Measurements from ENCODE around the gene CCDC54.

- TF ChIP-seq CTCF (IDR thresholded peaks at IDR 0.05): no peak
- TF ChIP-seq POLR2A (IDR thresholded peaks at IDR 0.05): no peak
These were observed 29.5 kb upstream of the CCDC54 start for GRCh38 chr3:107347751-107348150.

Data from lower leg skin (tissue), 3 donors.